ENCODE data around the gene NELFE. TPM values are rescaled to one million over a fixed set of nuclear protein-coding genes. Genes with fewer than 3 reads are reported as not detected.
"Not testable (repeated sequence)": the region's sequence is repeated elsewhere in the genome, so short reads cannot be mapped to it uniquely, and the experiment has no call there.

Gene NELFE
- total RNA-seq, 2 experiments from 2014 or later = 87.1 to 89.0 TPM

- CTCF ChIA-PET = no interaction called here
- Mint-ChIP-seq H3K9me3 (no peaks in the 10 kb centered on the region), H3K36me3 (no peaks in the 10 kb centered on the region), H3K4me3 (no peak overlapping the region), H3K27ac (no peak overlapping the region), H3K4me1 (ENCODE audit: low read depth) (no peaks in the 10 kb centered on the region), H3K27me3 (no peaks in the 10 kb centered on the region)
- POLR2A ChIA-PET = no interaction called here
- intact Hi-C loops (cut with micrococcal nuclease) = no loop called here
- no peak for DNase-seq
Observed at GRCh38 chr6:31927863-31928671, 30.7 kb downstream of the NELFE start.

GRCh38 chr6:31927242-31927862, 31.4 kb downstream of the NELFE start, which contains the start of gene C2:
TSS of gene C2 (plus strand) at chr6:31927717. CDS start at chr6:31927753, 36 bp downstream.
- intact Hi-C loops (cut with micrococcal nuclease) = no loop called here
- no peaks in the 10 kb centered on the region for H3K4me1 Mint-ChIP-seq (ENCODE audit: low read depth)
- no peak within 1 kb of the TSS for H3K27ac Mint-ChIP-seq
- POLR2A ChIA-PET = no interaction called here
- no peaks in the 10 kb centered on the region for H3K36me3 Mint-ChIP-seq
- no peaks in the 10 kb centered on the region for H3K9me3 Mint-ChIP-seq
- CTCF ChIA-PET = no interaction called here
- H3K4me3 Mint-ChIP-seq = no peak within 1 kb of the TSS
- no peaks in the 10 kb centered on the region for H3K27me3 Mint-ChIP-seq
- DNase-seq = no peak

GRCh38 chr6:31922942-31923341, 35.8 kb downstream of the NELFE start:
- POLR2A ChIA-PET = no interaction called here
- H3K36me3 Mint-ChIP-seq = no peaks in the 10 kb centered on the region

GRCh38 chr6:31920811-31921210, 38.0 kb downstream of the NELFE start:
- Mint-ChIP-seq H3K4me3 (no peak overlapping the region), H3K9me3 (no peaks in the 10 kb centered on the region), H3K27ac (no peak overlapping the region), H3K27me3 (peaks cover 2% of the 10 kb centered on the region), H3K36me3 (no peaks in the 10 kb centered on the region), H3K4me1 (ENCODE audit: low read depth) (no peaks in the 10 kb centered on the region)
- DNase-seq = no peak
- intact Hi-C loops (cut with micrococcal nuclease) = no loop called here
- ChIA-PET CTCF (no interaction called here), POLR2A (no interaction called here)

More at GRCh38 chr6:31922942-31923341, 35.8 kb downstream of the NELFE start:
- H3K27me3 Mint-ChIP-seq = no peaks in the 10 kb centered on the region
- no peak overlapping the region for H3K27ac Mint-ChIP-seq
- peak; percentile 56 for DNase-seq
- CTCF ChIA-PET = interaction anchor here (0.6 to 1.1 kb wide), 4 partner anchors 60 to 273 kb away, joined by 3 read pairs; no protein-coding TSS in a partner anchor
- no peaks in the 10 kb centered on the region for H3K4me1 Mint-ChIP-seq (ENCODE audit: low read depth)
- intact Hi-C loops (cut with micrococcal nuclease) = no loop called here
- H3K4me3 Mint-ChIP-seq = no peak overlapping the region
- H3K9me3 Mint-ChIP-seq = no peaks in the 10 kb centered on the region

- H3K36me3 Mint-ChIP-seq = no peaks in the 10 kb centered on the region
Observed at GRCh38 chr6:31919624-31920303, 39.0 kb downstream of the NELFE start.

GRCh38 chr6:31918069-31918720, 40.6 kb downstream of the NELFE start:
- Mint-ChIP-seq H3K4me1 (ENCODE audit: low read depth) (no peaks in the 10 kb centered on the region), H3K9me3 (no peaks in the 10 kb centered on the region), H3K36me3 (no peaks in the 10 kb centered on the region), H3K27me3 (peaks cover 3% of the 10 kb centered on the region), H3K27ac (no peak overlapping the region), H3K4me3 (no peak overlapping the region)
- POLR2A ChIA-PET = interaction anchor here (0.8 kb wide), 1 partner anchor 260 kb away, joined by 4 read pairs; no protein-coding TSS in a partner anchor
- CTCF ChIA-PET = no interaction called here
- no peak for DNase-seq
- intact Hi-C loops (cut with micrococcal nuclease) = no loop called here

More at GRCh38 chr6:31919624-31920303, 39.0 kb downstream of the NELFE start:
- ChIA-PET POLR2A (no interaction called here), CTCF (interaction anchor here (1.4 kb wide), 1 partner anchor 33 kb away, joined by 3 read pairs; no protein-coding TSS in a partner anchor)
- H3K27me3 Mint-ChIP-seq = peaks cover 3% of the 10 kb centered on the region
- no peak overlapping the region for H3K4me3 Mint-ChIP-seq
- H3K4me1 Mint-ChIP-seq (ENCODE audit: low read depth) = no peaks in the 10 kb centered on the region
- no peak overlapping the region for H3K27ac Mint-ChIP-seq
- intact Hi-C loops (cut with micrococcal nuclease) = no loop called here
- no peak for DNase-seq
- no peaks in the 10 kb centered on the region for H3K9me3 Mint-ChIP-seq

GRCh38 chr6:31915756-31916155, 43.0 kb downstream of the NELFE start:
- intact Hi-C loops (cut with micrococcal nuclease) = no loop called here
- Mint-ChIP-seq H3K27ac (no peak overlapping the region), H3K4me3 (no peak overlapping the region), H3K27me3 (peaks cover 3% of the 10 kb centered on the region), H3K9me3 (no peaks in the 10 kb centered on the region), H3K36me3 (no peaks in the 10 kb centered on the region), H3K4me1 (ENCODE audit: low read depth) (peaks cover 4% of the 10 kb centered on the region)
- CTCF ChIA-PET = no interaction called here
- POLR2A ChIA-PET = no interaction called here
- DNase-seq = no peak

GRCh38 chr6:31915351-31915750, 43.4 kb downstream of the NELFE start:
- Mint-ChIP-seq H3K27me3 (peaks cover 3% of the 10 kb centered on the region), H3K4me3 (no peak overlapping the region), H3K9me3 (no peaks in the 10 kb centered on the region), H3K27ac (no peak overlapping the region), H3K36me3 (no peaks in the 10 kb centered on the region), H3K4me1 (ENCODE audit: low read depth) (peaks cover 6% of the 10 kb centered on the region)
- POLR2A ChIA-PET = no interaction called here
- intact Hi-C loops (cut with micrococcal nuclease) = no loop called here
- CTCF ChIA-PET = no interaction called here
- DNase-seq = no peak

- no peak for DNase-seq
- Mint-ChIP-seq H3K4me3 (no peak overlapping the region), H3K9me3 (no peaks in the 10 kb centered on the region), H3K36me3 (no peaks in the 10 kb centered on the region), H3K27ac (no peak overlapping the region), H3K4me1 (ENCODE audit: low read depth) (peaks cover 12% of the 10 kb centered on the region), H3K27me3 (peaks cover 3% of the 10 kb centered on the region)
- ChIA-PET CTCF (interaction anchor here (1.4 kb wide), 1 partner anchor 8 kb away, joined by 3 read pairs; no protein-coding TSS in a partner anchor), POLR2A (interaction anchor here (1.1 kb wide), 1 partner anchor 14 kb away, joined by 3 read pairs; the partner anchor contains the start of gene EHMT2)
- intact Hi-C loops (cut with micrococcal nuclease) = no loop called here
Observed at GRCh38 chr6:31911826-31912585, 46.8 kb downstream of the NELFE start.

- H3K27ac Mint-ChIP-seq; H3K27me3 Mint-ChIP-seq; H3K4me3 Mint-ChIP-seq; DNase-seq; intact Hi-C loops (cut with micrococcal nuclease); H3K36me3 Mint-ChIP-seq; H3K9me3 Mint-ChIP-seq; CTCF ChIA-PET: not testable (repeated sequence)
- peaks cover 12% of the 10 kb centered on the region for H3K4me1 Mint-ChIP-seq (ENCODE audit: low read depth)
- POLR2A ChIA-PET = interaction anchor here (0.6 kb wide), 1 partner anchor 87 kb away, joined by 3 read pairs; no protein-coding TSS in a partner anchor
Observed at GRCh38 chr6:31909298-31909697, 49.5 kb downstream of the NELFE start.

GRCh38 chr6:31908791-31909190, 50.0 kb downstream of the NELFE start:
- peaks cover 5% of the 10 kb centered on the region for H3K27me3 Mint-ChIP-seq
- no peaks in the 10 kb centered on the region for H3K36me3 Mint-ChIP-seq
- POLR2A ChIA-PET = no interaction called here
- H3K4me3 Mint-ChIP-seq = no peak overlapping the region
- no peak for DNase-seq
- no peaks in the 10 kb centered on the region for H3K9me3 Mint-ChIP-seq
- no peak overlapping the region for H3K27ac Mint-ChIP-seq
- H3K4me1 Mint-ChIP-seq (ENCODE audit: low read depth) = peaks cover 12% of the 10 kb centered on the region
- intact Hi-C loops (cut with micrococcal nuclease) = no loop called here
- CTCF ChIA-PET = no interaction called here
